Stomach (tissue), 9 donors: ENCODE measurements around the gene EPHA6. TPM values are rescaled to one million over a fixed set of nuclear protein-coding genes. Genes with fewer than 3 reads are reported as not detected.

Source experiments
- DNase-seq, 2 donors: peaks; one replicate each; pipeline versions ENCODE4 v3.0.0 to v3.0.0-alpha.2; 2013 to 2019
- H3K27ac ChIP-seq, 5 donors: fragments of 200-600 bp in 4 of 5; sonication (generic) in 4 of 5; one replicate each; pipeline ENCODE4 v1.5.1; 2013 to 2019; ENCODE audit warnings: mild to moderate bottlenecking in 1 of 5, moderate library complexity in 1 of 5
- H3K27me3 ChIP-seq, 3 donors: fragments of 200-600 bp; sonication (generic); one replicate each; pipeline ENCODE4 v1.5.1; 2017 to 2019; ENCODE audit warnings: mixed run types in 1 of 3
- H3K36me3 ChIP-seq, 4 donors: fragments of 200-600 bp; sonication (generic); 1 replicate in 3 of 4; 2 replicates in 1 of 4; pipeline ENCODE4 v1.5.1; 2016 to 2019
- H3K4me1 ChIP-seq, 4 donors: fragments of 200-600 bp; sonication (generic); one replicate each; pipeline ENCODE4 v1.5.1; 2016 to 2019
- H3K4me3 ChIP-seq, 4 donors: fragments of 200-600 bp; sonication (generic) in 3 of 4; one replicate each; pipeline ENCODE4 v1.5.1; 2016 to 2019; ENCODE audit warnings: mild to moderate bottlenecking in 1 of 4
- H3K9me3 ChIP-seq, 4 donors: fragments of 200-600 bp; sonication (generic); one replicate each; pipeline ENCODE4 v1.5.1; 2016 to 2019
- CTCF ChIP-seq, 7 experiments: fragments of 450-650 bp in 4 of 7; fragments of 200-600 bp in 3 of 7; sonication (generic) in 3 of 7; IDR thresholded peaks; one replicate each; pipeline ENCODE4 v1.5.1; 2016 to 2019; ENCODE audit warnings: antibody characterized with exemption in 7 of 7, control low read depth in 2 of 7, mild to moderate bottlenecking in 1 of 7
- EP300 ChIP-seq: sonication (generic); formaldehyde crosslinking; IDR thresholded peaks from one replicate; pipeline ENCODE4 v1.6.1; 2017; ENCODE audit warnings: antibody characterized with exemption
- POLR2A ChIP-seq, 4 donors: fragments of 450-650 bp; IDR thresholded peaks; one replicate each; pipeline ENCODE4 v1.6.1; 2016; ENCODE audit warnings: antibody characterized with exemption in 4 of 4, control low read depth in 2 of 4, mild to moderate bottlenecking in 1 of 4, moderate library complexity in 1 of 4
- POLR2AphosphoS5 ChIP-seq, 3 donors: sonication (generic); formaldehyde crosslinking; IDR thresholded peaks; one replicate each; pipeline ENCODE4 v1.6.1; 2016; ENCODE audit warnings: antibody characterized with exemption in 3 of 3
- WGBS, 5 donors: extraction: QIAGEN DNeasy Blood & Tissue Kit in 3 of 5; methylation state at CpG; one replicate each; pipeline versions ENCODE4 v1.1.5 to v1.1.7; 2013 to 2018; 5-methylcytosine and 5-hydroxymethylcytosine counted together
- intact Hi-C: fragments of 100-400 bp; cut with DNase I; formaldehyde crosslinking; loops from one replicate; pipeline ENCODE4 v1.15.1; 2023; ENCODE audit warnings: low total_unique reads
- polyA plus RNA-seq, 3 donors: library from polyadenylated mRNA; stranded (reverse); fragments of 200-250 nt; gene quantifications; one replicate each; pipeline ENCODE4 v1.2.3, GENCODE V29; 2013
- total RNA-seq, 5 donors: library from RNA; depleted of rRNA; stranded (reverse); fragments of >200 nt; gene quantifications; one replicate each; pipeline versions ENCODE4 v1.1.0 to v1.2.3, GENCODE V29; 2014 to 2016
- donor health status: healthy with polysubstance abuse.
- donor health status: Bipolar disorder and iron deficiency.
- donor health status: healthy.

EPHA6 gene
- total and polyA plus RNA-seq, 8 donors = 0.18 to 179 (median 14.7) TPM; not detected in 4

GRCh38 chr3:97738761-97739160 is 924.4 kb downstream of the EPHA6 start:
- Histone ChIP-seq H3K27ac (no peak overlapping the region), H3K9me3 (no peaks in the 10 kb centered on the region), H3K36me3 (no peaks in the 10 kb centered on the region), H3K4me3 (no peak overlapping the region), H3K4me1 (no peaks in the 10 kb centered on the region), H3K27me3 (no peaks in the 10 kb centered on the region)
- WGBS, 5 donors = 38 to 55% (median 44%) methylated on average over 1 of the region's 1 CpG
- DNase-seq = no peak
- intact Hi-C loops = no loop called here
- TF ChIP-seq POLR2AphosphoS5 (IDR thresholded peaks at IDR 0.05) (no peak), CTCF (IDR thresholded peaks at IDR 0.05) (no peak), POLR2A (IDR thresholded peaks at IDR 0.05) (no peak), EP300 (no peak)

- Histone ChIP-seq H3K4me1 (no peaks in the 10 kb centered on the region), H3K27ac (no peak overlapping the region), H3K27me3 (no peaks in the 10 kb centered on the region), H3K9me3 (no peaks in the 10 kb centered on the region), H3K4me3 (no peak overlapping the region), H3K36me3 (no peaks in the 10 kb centered on the region)
- no peak for TF ChIP-seq POLR2A (IDR thresholded peaks at IDR 0.05)
- no peak for TF ChIP-seq CTCF (IDR thresholded peaks at IDR 0.05)
- no peak for TF ChIP-seq EP300
- no peak for TF ChIP-seq POLR2AphosphoS5 (IDR thresholded peaks at IDR 0.05)
- no peak for DNase-seq
- intact Hi-C loops = no loop called here
- 74 to 90% (median 78%) methylated on average over 3 of the region's 3 CpGs for WGBS, 5 donors
Measured at GRCh38 chr3:97742036-97742435, 927.6 kb downstream of the EPHA6 start.

GRCh38 chr3:97744289-97744688 is 929.9 kb downstream of the EPHA6 start:
- Histone ChIP-seq H3K27ac (no peak overlapping the region), H3K27me3 (no peaks in the 10 kb centered on the region), H3K4me3 (no peak overlapping the region), H3K4me1 (no peaks in the 10 kb centered on the region), H3K36me3 (no peaks in the 10 kb centered on the region), H3K9me3 (no peaks in the 10 kb centered on the region)
- 20 to 46% (median 28%) methylated on average over 3 of the region's 3 CpGs for WGBS, 5 donors
- TF ChIP-seq EP300 (no peak), POLR2A (IDR thresholded peaks at IDR 0.05) (no peak)
- no peak for DNase-seq
- intact Hi-C loops = no loop called here

- Histone ChIP-seq H3K4me1 (peaks cover 8 to 37% (median 21%) of the 10 kb centered on the region in 4 donors), H3K4me3 (peak overlapping the region; percentile 71 to 84 (median 76)), H3K9me3 (no peaks in the 10 kb centered on the region), H3K36me3 (no peaks in the 10 kb centered on the region), H3K27ac (peak overlapping the region; percentile 66 to 85 (median 83)), H3K27me3 (no peaks in the 10 kb centered on the region)
- intact Hi-C loops = no loop called here
- peak in 1 of 2 donors; percentile 12 for DNase-seq
- WGBS, 5 donors = 18 to 20% (median 20%) methylated on average over 21 to 22 of the region's 22 CpGs
- TF ChIP-seq EP300 (no peak), POLR2AphosphoS5 (IDR thresholded peaks at IDR 0.05) (no peak), POLR2A (IDR thresholded peaks at IDR 0.05) (no peak), CTCF (IDR thresholded peaks at IDR 0.05) (no peak)
Measured at GRCh38 chr3:97763586-97764406, 949.4 kb downstream of the EPHA6 start.
